ENCODE results near the gene RHBDF1. TPM values are rescaled to one million over a fixed set of nuclear protein-coding genes. Genes with fewer than 3 reads are reported as not detected.

The RHBDF1 gene
- total RNA-seq (2014; rRNA removed; shearing (Covaris generic)), result 39.3 and 43.7 TPM in 2 replicates

- DNase-seq (ENCODE audit: low spot score), result peak; percentile 55
These were observed at the start of gene RHBDF1 for GRCh38 chr16:72561-73548. RHBDF1 (minus strand) TSS chr16:72631; CDS start chr16:65015, 7,616 bp downstream.

DNA sequence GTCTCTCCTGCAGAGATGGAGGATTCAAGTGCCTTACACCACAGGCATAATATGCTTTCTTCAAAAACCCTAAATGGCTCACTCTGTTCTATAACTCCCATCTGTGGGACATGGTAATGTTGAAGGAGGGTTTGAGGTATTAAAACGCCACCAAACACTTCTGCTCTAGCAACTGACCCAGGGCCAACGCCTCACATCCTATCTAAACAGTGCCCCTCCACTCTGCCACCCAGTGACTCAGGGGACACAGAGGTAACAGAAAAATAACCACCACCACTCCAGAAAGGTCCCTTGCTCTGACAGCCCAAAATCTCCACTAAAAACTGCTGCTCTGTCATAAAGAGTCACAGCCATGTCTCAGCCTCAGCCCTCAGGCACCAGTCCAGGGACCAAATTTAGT is 48.3 kb upstream of the RHBDF1 start:
- DNase-seq (ENCODE audit: low spot score), result no peak

DNA sequence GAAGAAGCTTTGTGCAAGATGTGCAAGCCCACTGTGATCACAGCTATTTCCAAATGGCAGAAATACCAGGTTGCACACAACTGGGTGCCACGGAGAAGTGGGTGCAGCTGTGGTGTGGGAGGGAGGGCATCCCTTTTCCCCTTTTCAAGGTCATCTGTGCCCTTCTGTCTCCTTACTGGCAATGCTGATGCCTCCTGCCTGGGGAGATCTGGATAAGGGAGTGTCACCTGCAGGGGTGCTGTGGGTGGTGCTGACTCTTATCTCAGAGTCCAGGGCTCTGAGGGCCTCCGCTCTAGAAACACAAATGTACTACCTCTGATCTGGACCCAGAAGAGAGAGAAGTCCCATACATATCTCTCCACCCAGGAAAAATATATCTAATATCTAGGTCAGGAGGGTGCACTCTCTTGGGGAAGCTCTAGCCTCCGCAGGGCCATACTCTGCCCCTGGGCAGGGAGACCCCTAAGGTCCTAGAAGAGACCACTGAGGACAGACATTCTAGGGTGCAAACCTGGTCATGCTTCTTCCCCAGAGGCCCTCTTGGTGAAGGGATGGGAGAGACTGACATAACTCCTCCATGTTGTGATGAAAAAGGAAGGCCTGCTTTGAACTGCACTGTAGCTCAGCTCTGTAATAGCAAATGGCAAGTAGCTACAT is 47.5 kb upstream of the RHBDF1 start:
- DNase-seq (ENCODE audit: low spot score), result no peak

GRCh38 chr16:119295-119694 is 46.9 kb upstream of the RHBDF1 start:
- no peak for DNase-seq (ENCODE audit: low spot score)

DNA sequence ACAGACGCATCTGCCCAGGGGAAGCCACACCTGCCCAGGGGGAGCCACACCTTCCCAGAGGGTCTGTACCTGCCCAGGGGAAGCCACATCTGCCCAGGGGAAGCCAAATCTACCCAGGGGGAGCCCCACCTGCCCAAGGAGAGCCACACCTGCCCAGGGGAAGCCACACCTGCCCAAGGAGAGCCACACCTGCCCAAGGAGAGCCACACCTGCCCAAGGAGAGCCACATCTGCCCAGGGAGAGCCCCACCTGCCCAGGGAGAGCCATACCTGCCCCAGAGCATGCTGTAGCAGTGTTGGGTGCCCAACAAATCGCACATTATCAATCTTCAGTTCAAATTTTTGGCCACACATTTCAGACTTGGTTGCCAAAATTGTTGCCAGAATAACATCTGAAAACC is 46.4 kb upstream of the RHBDF1 start:
- DNase-seq (ENCODE audit: low spot score), result no peak

- peak; percentile 67 for DNase-seq (ENCODE audit: low spot score)
These were observed 45.2 kb upstream of the RHBDF1 start for GRCh38 chr16:117379-118365.

GRCh38 chr16:116015-116414 is 43.6 kb upstream of the RHBDF1 start:
- DNase-seq (ENCODE audit: low spot score), result no peak

DNA sequence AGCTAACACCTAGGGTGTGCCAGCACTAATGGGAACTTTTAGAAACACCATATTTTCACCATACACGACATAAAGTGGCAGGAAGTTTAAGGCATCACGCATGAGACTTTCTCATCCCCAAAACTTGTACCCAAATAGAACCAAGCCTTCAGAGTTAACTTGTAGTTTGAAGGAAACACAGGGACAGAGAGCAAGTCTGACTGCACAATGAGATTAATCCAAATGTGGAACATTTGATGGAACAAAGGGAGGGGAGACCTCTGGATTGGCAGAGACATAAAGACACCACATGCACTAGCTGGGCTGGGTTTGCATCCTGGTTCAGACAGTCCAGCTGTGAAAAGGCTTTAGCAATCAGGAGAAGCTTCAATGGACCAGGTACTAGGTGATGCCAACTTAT is 41.9 kb upstream of the RHBDF1 start:
- no peak for DNase-seq (ENCODE audit: low spot score)

- DNase-seq (ENCODE audit: low spot score), result no peak
These were observed 39.9 kb upstream of the RHBDF1 start for GRCh38 chr16:112153-112840.

DNA sequence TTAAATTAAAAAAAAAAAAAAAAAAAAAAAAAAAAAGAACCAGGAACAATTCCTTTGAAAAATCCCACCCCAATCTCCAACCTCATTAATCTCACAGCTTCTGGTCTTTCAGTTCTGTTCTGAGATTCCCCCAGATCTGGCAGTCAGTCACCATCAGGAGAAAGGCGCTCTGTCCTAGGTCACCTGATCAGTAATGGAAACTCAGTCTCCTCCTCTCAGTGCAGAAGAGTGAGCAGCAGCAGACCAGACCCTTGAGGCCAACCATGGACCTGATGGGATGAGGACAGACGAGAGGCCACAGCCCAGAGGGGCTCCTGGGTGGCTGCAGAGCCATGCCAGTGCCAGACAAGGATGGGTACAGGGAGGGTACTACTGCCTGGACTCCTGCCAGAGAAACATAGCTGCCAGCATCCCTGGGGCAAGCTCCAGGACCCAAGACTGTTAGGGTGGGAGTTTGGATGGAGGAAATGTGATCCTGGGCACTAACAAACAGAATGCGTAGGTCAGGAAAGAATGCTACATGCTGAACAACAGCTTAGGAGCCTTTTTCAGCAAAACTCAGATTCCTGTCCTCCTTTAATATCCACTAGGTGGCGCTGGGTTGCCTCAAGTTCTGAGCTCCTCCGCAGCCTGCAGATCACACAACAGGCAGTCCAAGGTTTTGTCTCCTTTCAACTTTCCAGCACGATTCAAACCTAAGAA is 34.3 kb upstream of the RHBDF1 start:
- peak; percentile 67 for DNase-seq (ENCODE audit: low spot score)

DNA sequence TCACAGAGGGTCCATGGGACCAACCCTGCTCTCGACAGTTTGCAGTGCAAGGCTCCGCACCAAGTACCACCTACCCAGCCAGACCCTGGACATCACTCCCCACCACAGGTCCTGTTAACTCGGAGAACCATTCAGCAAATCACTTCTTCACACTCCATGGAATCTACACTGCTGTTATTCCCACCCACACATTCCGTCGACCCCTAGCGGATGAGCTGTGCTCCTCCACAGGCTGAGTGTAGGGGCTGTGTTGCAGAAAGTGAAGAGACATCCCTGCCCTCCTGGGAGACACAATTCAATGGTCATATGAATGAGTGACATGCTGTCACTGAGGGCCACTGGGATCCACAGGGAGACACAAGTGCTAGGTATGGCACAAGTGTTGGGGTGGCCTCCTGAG is 33.1 kb upstream of the RHBDF1 start:
- DNase-seq (ENCODE audit: low spot score), result no peak

- DNase-seq (ENCODE audit: low spot score), result no peak
These were observed 32.5 kb upstream of the RHBDF1 start for GRCh38 chr16:104928-105327.

GRCh38 chr16:104355-104754 is 31.9 kb upstream of the RHBDF1 start:
- no peak for DNase-seq (ENCODE audit: low spot score)

GRCh38 chr16:102060-102855 is 29.8 kb upstream of the RHBDF1 start:
- DNase-seq (ENCODE audit: low spot score), result no peak

DNA sequence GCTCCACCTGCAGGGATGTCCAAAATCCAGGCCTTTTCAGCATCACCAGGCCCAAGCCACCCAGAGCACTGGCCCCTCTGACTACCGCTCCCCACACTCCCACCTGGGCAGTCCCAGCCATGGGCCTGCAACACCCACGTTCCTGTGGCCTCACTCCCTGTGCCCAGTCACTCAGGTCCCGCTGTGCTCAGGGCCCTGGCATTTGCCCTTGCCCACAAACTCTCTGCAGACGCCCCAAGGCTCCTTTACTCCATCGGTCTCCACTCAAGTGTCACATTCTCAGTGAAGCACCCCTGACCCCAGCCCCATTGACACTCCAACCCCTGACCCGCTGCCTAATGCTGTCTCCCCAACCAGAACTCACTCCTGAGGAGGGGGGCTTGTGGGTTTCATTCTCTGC is 29.2 kb upstream of the RHBDF1 start:
- no peak for DNase-seq (ENCODE audit: low spot score)

DNA sequence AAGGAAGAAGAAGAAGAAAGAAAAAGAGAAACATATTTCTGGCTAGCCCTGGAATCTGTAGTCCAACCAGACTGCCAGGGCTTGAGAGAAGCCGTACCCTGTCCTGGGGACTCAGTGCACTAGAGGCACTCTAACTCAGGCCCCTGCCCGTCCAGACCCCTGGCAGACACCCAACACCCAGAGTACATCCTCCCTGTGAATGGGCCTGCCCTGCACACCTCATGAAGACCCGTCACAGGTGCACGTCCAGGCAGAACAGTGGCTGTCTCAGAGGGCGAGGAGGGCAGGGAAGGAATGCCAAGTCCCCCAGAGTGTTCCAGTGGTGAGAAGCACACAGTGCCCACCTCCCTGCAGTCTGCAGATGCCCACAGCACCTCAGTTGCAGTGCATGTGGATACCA is 28.6 kb upstream of the RHBDF1 start:
- no peak for DNase-seq (ENCODE audit: low spot score)

DNA sequence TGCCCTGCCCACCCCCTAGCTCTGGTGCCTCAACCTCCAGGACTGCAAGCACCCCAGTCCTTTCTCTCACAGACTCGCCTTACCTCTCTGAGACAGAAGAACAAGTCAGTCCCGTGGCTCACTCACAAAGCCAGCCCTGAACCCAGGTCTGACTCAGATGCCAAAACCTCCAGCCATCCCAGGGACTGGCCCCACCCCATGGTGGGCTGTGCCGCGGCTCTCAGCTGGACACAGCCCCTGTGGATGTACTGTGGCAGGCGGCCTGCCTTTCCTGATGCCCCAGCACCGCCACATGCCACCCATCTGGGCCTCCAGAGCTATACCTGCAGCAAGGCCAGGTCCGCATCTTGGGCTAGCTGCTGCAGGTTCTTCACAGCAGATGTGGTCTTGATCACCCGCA is 25.4 kb upstream of the RHBDF1 start:
- peak; percentile 64 for DNase-seq (ENCODE audit: low spot score)

GRCh38 chr16:96935-97381 is 24.5 kb upstream of the RHBDF1 start:
- DNase-seq (ENCODE audit: low spot score), result peak; percentile 91

DNA sequence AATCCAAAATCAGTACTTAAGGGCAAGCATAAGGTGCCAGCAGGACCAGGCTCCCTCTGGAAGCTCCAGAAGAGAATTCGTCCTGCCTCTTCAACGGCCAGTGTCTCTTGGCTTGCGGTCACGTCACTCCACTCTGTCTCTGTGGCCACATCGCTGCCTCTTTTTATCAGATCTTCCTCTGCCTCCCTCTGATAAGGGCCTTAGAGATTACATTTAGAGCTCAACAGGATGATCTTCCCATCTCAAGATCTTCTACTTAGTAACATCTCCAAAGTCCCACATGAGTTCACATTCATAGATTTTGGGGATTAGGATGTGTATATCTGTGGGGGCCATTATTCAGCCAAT is 22.5 kb upstream of the RHBDF1 start:
- DNase-seq (ENCODE audit: low spot score), result no peak
